K562 treated with DMSO at 1 percent for 4 hours (cell line): Measurements from ENCODE around the gene NARF. TPM values are rescaled to one million over a fixed set of nuclear protein-coding genes. Genes with fewer than 3 reads are reported as not detected.

Source experiments
- total RNA-seq: library from RNA; unstranded; fragments of 300-600 nt; gene quantifications from 2 replicates; pipeline ENCODE4 v1.2.3, GENCODE V29; 2022; ENCODE audit not compliant: insufficient read depth

Gene NARF
- total RNA-seq: 333 and 389 TPM in 2 replicates

DNA sequence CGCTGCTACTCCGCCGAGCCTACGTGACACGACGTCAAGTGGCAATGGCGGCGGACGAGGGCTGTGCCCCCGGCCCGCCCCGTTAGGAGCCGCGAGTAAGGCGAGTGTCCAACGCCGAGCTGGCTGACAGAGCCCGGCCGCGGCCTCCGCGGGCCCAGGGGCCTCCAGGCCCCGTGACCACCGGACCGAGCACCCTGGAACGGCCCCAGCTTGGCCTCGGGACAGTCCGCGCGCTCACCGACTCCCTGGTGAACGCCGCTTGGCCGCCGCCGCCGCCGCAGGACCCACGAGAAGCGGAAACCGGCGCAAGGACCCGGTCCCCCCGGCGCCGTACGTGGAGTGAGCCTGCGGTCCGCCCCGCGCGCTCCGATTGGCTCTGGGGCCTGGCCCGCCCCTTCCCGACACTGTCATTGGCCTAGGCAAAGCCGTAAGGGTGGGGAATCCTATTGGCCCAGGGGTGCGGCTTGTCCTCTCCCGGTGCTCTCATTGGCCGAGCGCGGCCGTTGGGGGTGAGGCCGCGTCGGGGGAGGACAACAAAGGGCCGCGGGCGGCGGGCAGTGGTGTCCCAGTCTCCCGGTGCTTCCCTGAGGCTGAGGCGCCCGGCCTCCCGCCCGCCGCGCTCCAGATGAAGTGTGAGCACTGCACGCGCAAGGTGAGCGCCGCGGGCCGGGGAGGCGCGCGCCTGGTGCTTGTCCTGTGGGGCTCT lies at the start of gene NARF:
TSS of gene NARF (plus strand) at position 563 of the 706 bp plus-strand sequence. CDS start at position 626, 63 bp downstream.

DNA sequence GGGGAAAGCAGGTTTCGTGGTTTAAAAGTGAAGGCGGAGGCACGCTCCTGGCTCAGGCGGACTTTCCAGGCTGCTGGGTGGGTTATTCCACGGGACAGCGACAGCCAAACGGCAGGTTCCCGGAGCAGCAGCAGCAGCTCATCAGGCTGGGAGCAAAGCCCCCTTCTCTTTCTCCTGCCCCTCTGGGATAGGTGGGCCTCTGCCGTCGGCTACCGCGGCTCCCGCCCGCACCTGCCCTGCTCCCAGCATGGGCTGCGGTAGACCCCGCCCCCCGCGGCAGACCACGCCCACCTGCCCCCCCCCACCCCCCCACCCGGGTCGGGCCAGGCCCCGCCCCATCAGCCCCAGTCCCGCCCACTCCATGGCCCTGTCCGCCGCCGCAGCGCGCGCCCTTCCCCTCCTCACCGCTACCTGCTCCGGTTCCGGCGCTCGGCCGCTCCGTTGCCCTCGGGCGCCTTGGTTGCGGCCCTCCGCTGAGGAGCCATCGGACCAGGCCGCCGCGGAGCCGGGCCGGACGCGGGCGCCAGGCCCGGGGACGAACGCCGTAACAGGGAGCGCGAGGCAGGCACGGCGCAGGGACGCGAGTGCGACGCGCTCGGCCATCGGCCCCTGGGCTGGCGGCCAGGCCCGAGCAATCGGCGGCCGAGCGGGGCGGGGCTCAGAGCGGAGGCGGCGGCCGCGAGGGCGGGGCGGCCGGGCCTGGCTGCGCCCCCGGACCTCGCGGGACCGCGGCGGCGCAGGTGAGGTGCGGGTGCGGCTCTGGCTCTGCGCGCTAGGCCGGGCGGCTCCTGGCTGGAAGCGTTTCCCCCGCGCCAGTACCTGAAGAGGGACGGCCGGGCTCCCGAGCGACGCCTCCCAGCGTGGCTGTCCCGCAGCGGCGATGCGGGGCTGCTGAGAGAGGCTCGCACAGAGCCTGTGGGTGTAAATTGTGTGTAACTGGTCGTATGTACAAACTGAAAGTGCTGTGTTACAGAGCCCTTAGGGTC lies 40.2 kb upstream of the NARF start, which contains the start of the genes HEXD and OGFOD3:
TSS of gene HEXD (plus strand) at position 347 of the 986 bp plus-strand sequence. CDS start 1,453 bp downstream, outside the sequence.
TSS of gene OGFOD3 (minus strand) at position 586 of the 986 bp plus-strand sequence. CDS start at position 485, 101 bp downstream.

DNA sequence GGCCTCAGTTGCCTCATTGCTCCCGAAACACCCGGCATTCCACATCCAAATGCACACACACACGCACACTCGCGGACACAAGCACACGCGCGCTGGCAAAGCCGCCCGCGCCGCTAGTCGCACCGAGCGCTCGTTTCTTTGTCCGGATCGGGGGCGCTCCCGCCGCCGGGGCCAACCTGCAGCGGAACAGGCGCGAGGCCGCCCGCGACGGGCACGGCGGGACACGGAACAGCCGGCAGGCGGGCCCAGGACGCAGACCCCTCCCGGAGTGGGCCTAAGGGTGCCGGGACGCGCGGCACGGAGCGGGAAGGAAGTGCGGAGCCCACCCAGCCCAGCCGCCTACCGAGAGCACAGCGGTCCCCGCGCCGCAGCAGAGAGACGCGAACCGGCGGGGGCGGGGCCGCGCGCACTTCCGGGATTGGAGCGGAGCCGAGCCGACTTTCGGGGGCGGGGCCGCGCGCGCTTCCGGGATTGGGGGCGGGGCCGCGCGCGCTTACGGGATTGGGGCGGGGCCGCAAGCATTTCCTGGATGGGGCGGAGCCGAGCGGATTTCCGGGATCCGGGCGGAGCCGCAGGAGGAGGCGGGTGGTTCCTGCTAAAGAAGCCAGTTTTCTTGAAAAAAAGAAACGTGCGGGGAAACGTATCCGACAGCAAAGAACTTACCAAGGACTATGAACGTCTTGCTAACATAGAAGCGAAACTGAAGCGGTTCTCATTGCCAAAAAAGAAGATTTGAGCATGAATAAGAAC lies 8.0 kb upstream of the NARF start, which contains the start of gene CYBC1:
TSS of gene CYBC1 (minus strand) at position 396 of the 750 bp plus-strand sequence. CDS start 1,498 bp downstream, outside the sequence.

DNA sequence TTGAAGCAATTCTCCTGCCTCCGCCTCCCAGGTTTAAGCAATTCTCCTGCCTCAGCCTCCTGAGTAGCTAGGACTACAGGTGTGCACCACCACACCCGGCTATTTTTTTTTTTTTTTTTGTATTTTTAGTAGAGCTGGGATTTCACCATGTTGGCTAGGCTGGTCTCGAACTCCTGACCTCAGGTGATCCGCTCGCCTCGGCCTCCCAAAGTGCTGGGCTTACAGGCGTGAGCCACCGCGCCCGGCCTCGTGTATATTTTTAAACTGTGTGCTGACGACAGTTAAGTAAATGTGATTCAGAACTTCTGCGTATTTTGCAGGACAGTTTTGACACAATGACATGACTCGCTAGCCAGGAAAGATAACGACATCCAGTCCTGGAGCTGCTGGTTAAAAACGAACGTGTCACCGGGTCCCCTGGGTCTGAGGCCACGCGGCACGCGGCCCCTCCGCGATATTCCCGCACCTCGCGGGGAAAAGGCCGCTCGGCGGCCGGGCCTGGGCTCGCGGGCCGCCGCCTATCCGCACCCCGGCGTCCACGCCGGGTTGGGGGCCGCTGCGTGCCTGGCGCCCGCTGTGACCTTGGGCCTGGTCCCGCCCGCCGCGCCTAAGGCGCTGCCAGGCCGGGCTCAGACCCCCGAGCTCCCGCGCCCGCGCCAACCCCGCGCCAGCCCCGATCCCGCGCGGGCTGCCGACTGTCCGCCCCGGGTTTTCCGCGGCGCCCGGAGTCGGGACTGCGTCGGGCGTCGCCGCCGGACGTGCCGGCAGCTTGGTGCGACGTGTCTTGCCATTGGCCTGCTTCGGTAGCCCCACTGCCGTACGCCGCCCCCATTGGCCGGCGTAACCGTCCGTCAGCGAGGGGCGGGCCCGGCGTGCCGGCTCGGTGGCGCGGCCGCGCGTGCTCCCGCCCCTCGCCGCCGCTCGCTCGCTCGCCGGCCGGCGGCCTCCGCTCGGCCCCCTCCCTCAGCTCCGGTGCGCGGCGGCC lies 60.6 kb downstream of the NARF start, which contains the start of gene FOXK2:
TSS of gene FOXK2 (plus strand) at position 907 of the 985 bp plus-strand sequence. CDS start 157 bp downstream, outside the sequence.

Other genes starting within 250 kb of the NARF start
- 10.3 TPM in 2 replicates for gene CCDC57, start 245.9 kb upstream of the NARF start, total RNA-seq
- 2.8 and 7.4 TPM in 2 replicates for gene SLC16A3, start 229.7 kb upstream of the NARF start, total RNA-seq
- gene CSNK1D, start 185.0 kb upstream of the NARF start, total RNA-seq: 106 and 131 TPM in 2 replicates
- 0.76 TPM in 1 of 2 replicates, not detected in the other for gene CD7, start 141.1 kb upstream of the NARF start, total RNA-seq
- gene SECTM1, start 125.0 kb upstream of the NARF start, total RNA-seq: not detected in 2 replicates
- 2.2 and 3.4 TPM in 2 replicates for gene TEX19, start 99.5 kb upstream of the NARF start, total RNA-seq
- gene UTS2R, start 87.0 kb upstream of the NARF start, total RNA-seq: not detected in 2 replicates
- gene HEXD, start 40.4 kb upstream of the NARF start, total RNA-seq: 28.1 and 33.3 TPM in 2 replicates
- 21.4 and 23.5 TPM in 2 replicates for gene OGFOD3, start 40.2 kb upstream of the NARF start, total RNA-seq
- gene CYBC1, start 8.0 kb upstream of the NARF start, total RNA-seq: 52.6 and 57.0 TPM in 2 replicates
- 49.9 and 59.4 TPM in 2 replicates for gene FOXK2, start 61.0 kb downstream of the NARF start, total RNA-seq
- 37.2 and 41.3 TPM in 2 replicates for gene WDR45B, start 189.7 kb downstream of the NARF start, total RNA-seq
- 2.6 and 8.9 TPM in 2 replicates for gene RAB40B, start 240.0 kb downstream of the NARF start, total RNA-seq